GM23338 (cell line): ENCODE results near the gene ICAM3. TPM values are rescaled to one million over a fixed set of nuclear protein-coding genes. Genes with fewer than 3 reads are reported as not detected.
A peak's percentile ranks its signal among the peaks of the same experiment; 100 is the strongest.

Source experiments
- ATAC-seq: fragments of 200-7000 bp; cut with Tn5 transposase; 3 replicates; pipeline ENCODE4 v1.9.1; 2020
- DNase-seq: peaks from one replicate; pipeline ENCODE4 v3.0.0-alpha.2; 2015; ENCODE audit warnings: low spot score
- H2AFZ ChIP-seq: fragments of 200-600 bp; sonication (generic); 2 replicates; pipeline ENCODE4 v1.8.0; 2016; ENCODE audit warnings: antibody characterized with exemption, mild to moderate bottlenecking, moderate library complexity
- H3F3A ChIP-seq: fragments of 200-600 bp; sonication (generic); replicated peaks from 2 replicates; pipeline ENCODE4 v1.8.0; 2017; ENCODE audit warnings: antibody characterized with exemption, mixed run types, low read depth
- H3K27ac ChIP-seq: fragments of 200-600 bp; sonication (generic); 2 replicates; pipeline ENCODE4 v1.6.1; 2016; ENCODE audit warnings: low read depth
- H3K27me3 ChIP-seq: fragments of 200-600 bp; sonication (generic); 2 replicates; pipeline ENCODE4 v1.8.0; 2016; ENCODE audit warnings: mild to moderate bottlenecking, mixed run types, moderate library complexity; ENCODE audit not compliant: insufficient read depth
- H3K36me3 ChIP-seq: fragments of 200-600 bp; sonication (generic); 2 replicates; pipeline ENCODE4 v1.8.0; 2016; ENCODE audit warnings: mild to moderate bottlenecking; ENCODE audit not compliant: insufficient read depth
- H3K4me1 ChIP-seq: fragments of 200-600 bp; sonication (generic); 2 replicates; pipeline ENCODE4 v1.8.0; 2016; ENCODE audit warnings: mild to moderate bottlenecking, moderate library complexity; ENCODE audit not compliant: insufficient read depth
- H3K4me2 ChIP-seq: fragments of 200-600 bp; sonication (generic); 2 replicates; pipeline ENCODE4 v1.7.1; 2017; ENCODE audit warnings: mixed run types
- H3K4me3 ChIP-seq: fragments of 200-600 bp; sonication (generic); 2 replicates; pipeline ENCODE4 v1.6.1; 2016; ENCODE audit warnings: mixed run types
- H3K79me2 ChIP-seq: fragments of 200-600 bp; sonication (generic); replicated peaks from 2 replicates; pipeline ENCODE4 v1.8.0; 2017; ENCODE audit warnings: mild to moderate bottlenecking; ENCODE audit not compliant: insufficient read depth
- H3K9me2 ChIP-seq: fragments of 200-600 bp; sonication (generic); 2 replicates; pipeline ENCODE4 v1.8.0; 2017; ENCODE audit not compliant: insufficient read depth
- H4K20me1 ChIP-seq: fragments of 200-600 bp; sonication (generic); replicated peaks from 2 replicates; pipeline ENCODE4 v1.8.0; 2017; ENCODE audit warnings: mild to moderate bottlenecking; ENCODE audit not compliant: insufficient read depth
- H3K27ac Mint-ChIP-seq: 2 replicates; pipeline ENCODE4 v1.8.0; 2020; ENCODE audit warnings: inconsistent platforms, mild to moderate bottlenecking, moderate library complexity, mixed read lengths
- H3K27me3 Mint-ChIP-seq: 3 replicates; pipeline ENCODE4 v1.8.0; 2022; ENCODE audit warnings: low read depth, mild to moderate bottlenecking, moderate library complexity, mixed read lengths, inconsistent platforms; ENCODE audit not compliant: insufficient read depth, poor library complexity
- H3K36me3 Mint-ChIP-seq: 3 replicates; pipeline ENCODE4 v1.8.0; 2021; ENCODE audit warnings: low read depth, mild to moderate bottlenecking, inconsistent platforms, moderate library complexity, mixed read lengths
- H3K4me1 Mint-ChIP-seq: 3 replicates; pipeline ENCODE4 v1.8.0; 2020; ENCODE audit warnings: mild to moderate bottlenecking, inconsistent platforms, mixed read lengths
- H3K4me3 Mint-ChIP-seq: 3 replicates; pipeline ENCODE4 v1.8.0; 2021; ENCODE audit warnings: moderate library complexity, mild to moderate bottlenecking, inconsistent platforms, mixed read lengths
- H3K9me3 Mint-ChIP-seq: 3 replicates; pipeline ENCODE4 v1.8.0; 2020; ENCODE audit warnings: moderate library complexity, mild to moderate bottlenecking, inconsistent platforms, mixed read lengths
- CREB1 ChIP-seq: fragments of 250-450 bp; sonication (Bioruptor Pico); IDR thresholded peaks from 2 replicates; pipeline ENCODE4 v1.5.0; 2020; ENCODE audit warnings: low read depth, mild to moderate bottlenecking, moderate library complexity
- EZH2 ChIP-seq: fragments of 200-600 bp; sonication (generic); IDR thresholded peaks from one replicate; pipeline ENCODE4 v1.8.0; 2017; ENCODE audit warnings: antibody characterized with exemption, mild to moderate bottlenecking, low read depth; ENCODE audit not compliant: unreplicated experiment
- EZH2phosphoT487 ChIP-seq: fragments of 200-600 bp; sonication (generic); IDR thresholded peaks from one replicate; pipeline ENCODE4 v1.8.1; 2018; ENCODE audit warnings: antibody characterized with exemption; ENCODE audit not compliant: unreplicated experiment
- JUNB ChIP-seq: IDR thresholded peaks from one replicate; pipeline ENCODE4 v1.6.1; 2016; ENCODE audit warnings: antibody characterized with exemption; ENCODE audit not compliant: unreplicated experiment
- STAT1 ChIP-seq: IDR thresholded peaks from one replicate; pipeline ENCODE4 v1.6.1; 2016; ENCODE audit warnings: antibody characterized with exemption; ENCODE audit not compliant: unreplicated experiment
- polyA plus RNA-seq: library from polyadenylated mRNA; unstranded; fragments of >200 nt; fragmentation: Nextera tagmentation; extraction: Ambion mirVana; gene quantifications from 2 replicates; pipeline ENCODE4 v1.2.1, GENCODE V29; 2016
- total RNA-seq: library from RNA; depleted of rRNA; stranded (reverse); fragments of >200 nt; shearing (Covaris generic); gene quantifications from 2 replicates; pipeline ENCODE4 v1.2.3, GENCODE V29; 2014
- TF ChIP-seq, protein P1 (sequence below), 2 experiments: fragments of 200-600 bp in 1 of 2; sonication (generic) in 1 of 2; conservative IDR thresholded peaks; 2 replicates each; pipeline versions ENCODE4 v1.5.1 to v1.6.1; 2016 to 2017; ENCODE audit warnings: antibody characterized with exemption in 2 of 2, low read depth in 2 of 2, mild to moderate bottlenecking in 2 of 2, moderate library complexity in 1 of 2
- TF ChIP-seq, protein P2 (sequence below): fragments of 250-450 bp; sonication (Bioruptor Pico); IDR thresholded peaks from 2 replicates; pipeline ENCODE4 v1.5.0; 2020; ENCODE audit warnings: mild to moderate bottlenecking, moderate library complexity
- TF ChIP-seq, protein P3 (sequence below): IDR thresholded peaks from 2 replicates; pipeline ENCODE4 v1.6.1; 2016; ENCODE audit warnings: antibody characterized with exemption

Gene ICAM3
- total and polyA plus RNA-seq, 2 experiments from 2014 or later, result 9.6 to 14.7 TPM

DNA sequence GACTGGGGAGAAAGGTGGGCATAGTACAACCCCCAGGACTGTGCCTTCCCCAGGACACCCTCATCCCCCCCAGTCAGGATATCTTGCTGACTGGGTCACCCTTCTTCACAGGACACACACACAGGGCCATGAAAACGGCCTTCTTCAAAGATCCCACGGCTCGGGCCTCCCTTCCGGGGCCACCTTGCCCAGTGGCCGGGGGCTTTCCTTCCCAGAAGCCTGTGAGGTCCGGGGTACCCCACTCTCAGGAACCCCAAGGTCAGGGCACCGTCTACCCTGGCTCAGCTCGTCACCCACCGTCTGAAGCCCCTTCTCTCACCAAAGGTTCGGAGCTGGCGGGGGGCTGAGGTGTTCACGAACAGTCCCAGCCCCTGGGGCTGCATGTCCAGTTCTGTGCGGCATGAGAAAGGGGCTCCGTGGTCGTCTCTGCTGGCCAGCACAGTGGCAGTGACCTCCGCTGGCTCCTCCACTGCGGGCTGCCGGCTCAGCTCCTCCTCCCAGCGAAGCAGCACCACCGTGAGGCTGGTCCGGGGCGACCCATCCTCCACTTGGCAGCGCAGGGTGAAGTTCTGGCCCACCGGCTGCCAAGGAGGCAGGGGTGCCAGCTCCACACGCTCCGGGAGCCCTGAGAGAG is 4.0 kb downstream of the ICAM3 start:
- H3K27ac Mint-ChIP-seq, result no peak overlapping the region
- peaks cover 6% of the 10 kb centered on the region; the same call in 2 of the 3 replicates for H3K36me3 Mint-ChIP-seq
- Histone ChIP-seq H3K4me1 (peaks cover 32% of the 10 kb centered on the region; the same call in 1 of the 2 replicates), H2AFZ (no peak overlapping the region), H3K79me2 (peaks cover 25% of the 10 kb centered on the region), H3K4me3 (peak overlapping the region; percentile 99), H4K20me1 (peaks cover 10% of the 10 kb centered on the region), H3K4me2 (peak overlapping the region; percentile 93), H3F3A (peaks cover 6% of the 10 kb centered on the region; the same call in 1 of the 2 replicates), H3K27ac (no peak overlapping the region), H3K27me3 (no peaks in the 10 kb centered on the region), H3K36me3 (no peaks in the 10 kb centered on the region), H3K9me2 (no peaks in the 10 kb centered on the region)
- peak; percentile 22 for ATAC-seq
- H3K4me1 Mint-ChIP-seq, result peaks cover 21% of the 10 kb centered on the region
- no peaks in the 10 kb centered on the region; the same call in 2 of the 3 replicates for H3K9me3 Mint-ChIP-seq
- TF ChIP-seq, protein P1, sequence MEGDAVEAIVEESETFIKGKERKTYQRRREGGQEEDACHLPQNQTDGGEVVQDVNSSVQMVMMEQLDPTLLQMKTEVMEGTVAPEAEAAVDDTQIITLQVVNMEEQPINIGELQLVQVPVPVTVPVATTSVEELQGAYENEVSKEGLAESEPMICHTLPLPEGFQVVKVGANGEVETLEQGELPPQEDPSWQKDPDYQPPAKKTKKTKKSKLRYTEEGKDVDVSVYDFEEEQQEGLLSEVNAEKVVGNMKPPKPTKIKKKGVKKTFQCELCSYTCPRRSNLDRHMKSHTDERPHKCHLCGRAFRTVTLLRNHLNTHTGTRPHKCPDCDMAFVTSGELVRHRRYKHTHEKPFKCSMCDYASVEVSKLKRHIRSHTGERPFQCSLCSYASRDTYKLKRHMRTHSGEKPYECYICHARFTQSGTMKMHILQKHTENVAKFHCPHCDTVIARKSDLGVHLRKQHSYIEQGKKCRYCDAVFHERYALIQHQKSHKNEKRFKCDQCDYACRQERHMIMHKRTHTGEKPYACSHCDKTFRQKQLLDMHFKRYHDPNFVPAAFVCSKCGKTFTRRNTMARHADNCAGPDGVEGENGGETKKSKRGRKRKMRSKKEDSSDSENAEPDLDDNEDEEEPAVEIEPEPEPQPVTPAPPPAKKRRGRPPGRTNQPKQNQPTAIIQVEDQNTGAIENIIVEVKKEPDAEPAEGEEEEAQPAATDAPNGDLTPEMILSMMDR (conservative IDR thresholded peaks at IDR 0.05; ENCODE audit: low read depth in 2 of 2), result peak; percentile 0 to 46; a peak in 2 of 4 replicates
- TF ChIP-seq JUNB, result no peak
- TF ChIP-seq STAT1, result no peak
- TF ChIP-seq CREB1, result no peak
- TF ChIP-seq, protein P2, sequence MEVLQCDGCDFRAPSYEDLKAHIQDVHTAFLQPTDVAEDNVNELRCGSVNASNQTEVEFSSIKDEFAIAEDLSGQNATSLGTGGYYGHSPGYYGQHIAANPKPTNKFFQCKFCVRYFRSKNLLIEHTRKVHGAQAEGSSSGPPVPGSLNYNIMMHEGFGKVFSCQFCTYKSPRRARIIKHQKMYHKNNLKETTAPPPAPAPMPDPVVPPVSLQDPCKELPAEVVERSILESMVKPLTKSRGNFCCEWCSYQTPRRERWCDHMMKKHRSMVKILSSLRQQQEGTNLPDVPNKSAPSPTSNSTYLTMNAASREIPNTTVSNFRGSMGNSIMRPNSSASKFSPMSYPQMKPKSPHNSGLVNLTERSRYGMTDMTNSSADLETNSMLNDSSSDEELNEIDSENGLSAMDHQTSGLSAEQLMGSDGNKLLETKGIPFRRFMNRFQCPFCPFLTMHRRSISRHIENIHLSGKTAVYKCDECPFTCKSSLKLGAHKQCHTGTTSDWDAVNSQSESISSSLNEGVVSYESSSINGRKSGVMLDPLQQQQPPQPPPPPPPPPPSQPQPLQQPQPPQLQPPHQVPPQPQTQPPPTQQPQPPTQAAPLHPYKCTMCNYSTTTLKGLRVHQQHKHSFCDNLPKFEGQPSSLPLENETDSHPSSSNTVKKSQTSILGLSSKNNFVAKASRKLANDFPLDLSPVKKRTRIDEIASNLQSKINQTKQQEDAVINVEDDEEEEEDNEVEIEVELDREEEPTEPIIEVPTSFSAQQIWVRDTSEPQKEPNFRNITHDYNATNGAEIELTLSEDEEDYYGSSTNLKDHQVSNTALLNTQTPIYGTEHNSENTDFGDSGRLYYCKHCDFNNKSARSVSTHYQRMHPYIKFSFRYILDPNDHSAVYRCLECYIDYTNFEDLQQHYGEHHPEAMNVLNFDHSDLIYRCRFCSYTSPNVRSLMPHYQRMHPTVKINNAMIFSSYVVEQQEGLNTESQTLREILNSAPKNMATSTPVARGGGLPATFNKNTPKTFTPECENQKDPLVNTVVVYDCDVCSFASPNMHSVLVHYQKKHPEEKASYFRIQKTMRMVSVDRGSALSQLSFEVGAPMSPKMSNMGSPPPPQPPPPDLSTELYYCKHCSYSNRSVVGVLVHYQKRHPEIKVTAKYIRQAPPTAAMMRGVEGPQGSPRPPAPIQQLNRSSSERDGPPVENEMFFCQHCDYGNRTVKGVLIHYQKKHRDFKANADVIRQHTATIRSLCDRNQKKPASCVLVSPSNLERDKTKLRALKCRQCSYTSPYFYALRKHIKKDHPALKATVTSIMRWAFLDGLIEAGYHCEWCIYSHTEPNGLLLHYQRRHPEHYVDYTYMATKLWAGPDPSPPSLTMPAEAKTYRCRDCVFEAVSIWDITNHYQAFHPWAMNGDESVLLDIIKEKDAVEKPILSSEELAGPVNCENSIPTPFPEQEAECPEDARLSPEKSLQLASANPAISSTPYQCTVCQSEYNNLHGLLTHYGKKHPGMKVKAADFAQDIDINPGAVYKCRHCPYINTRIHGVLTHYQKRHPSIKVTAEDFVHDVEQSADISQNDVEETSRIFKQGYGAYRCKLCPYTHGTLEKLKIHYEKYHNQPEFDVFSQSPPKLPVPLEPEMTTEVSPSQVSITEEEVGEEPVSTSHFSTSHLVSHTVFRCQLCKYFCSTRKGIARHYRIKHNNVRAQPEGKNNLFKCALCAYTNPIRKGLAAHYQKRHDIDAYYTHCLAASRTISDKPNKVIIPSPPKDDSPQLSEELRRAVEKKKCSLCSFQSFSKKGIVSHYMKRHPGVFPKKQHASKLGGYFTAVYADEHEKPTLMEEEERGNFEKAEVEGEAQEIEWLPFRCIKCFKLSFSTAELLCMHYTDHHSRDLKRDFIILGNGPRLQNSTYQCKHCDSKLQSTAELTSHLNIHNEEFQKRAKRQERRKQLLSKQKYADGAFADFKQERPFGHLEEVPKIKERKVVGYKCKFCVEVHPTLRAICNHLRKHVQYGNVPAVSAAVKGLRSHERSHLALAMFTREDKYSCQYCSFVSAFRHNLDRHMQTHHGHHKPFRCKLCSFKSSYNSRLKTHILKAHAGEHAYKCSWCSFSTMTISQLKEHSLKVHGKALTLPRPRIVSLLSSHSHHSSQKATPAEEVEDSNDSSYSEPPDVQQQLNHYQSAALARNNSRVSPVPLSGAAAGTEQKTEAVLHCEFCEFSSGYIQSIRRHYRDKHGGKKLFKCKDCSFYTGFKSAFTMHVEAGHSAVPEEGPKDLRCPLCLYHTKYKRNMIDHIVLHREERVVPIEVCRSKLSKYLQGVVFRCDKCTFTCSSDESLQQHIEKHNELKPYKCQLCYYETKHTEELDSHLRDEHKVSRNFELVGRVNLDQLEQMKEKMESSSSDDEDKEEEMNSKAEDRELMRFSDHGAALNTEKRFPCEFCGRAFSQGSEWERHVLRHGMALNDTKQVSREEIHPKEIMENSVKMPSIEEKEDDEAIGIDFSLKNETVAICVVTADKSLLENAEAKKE (CRISPR knock-in tag), result no peak
- TF ChIP-seq EZH2, result no peak
- TF ChIP-seq, protein P3, sequence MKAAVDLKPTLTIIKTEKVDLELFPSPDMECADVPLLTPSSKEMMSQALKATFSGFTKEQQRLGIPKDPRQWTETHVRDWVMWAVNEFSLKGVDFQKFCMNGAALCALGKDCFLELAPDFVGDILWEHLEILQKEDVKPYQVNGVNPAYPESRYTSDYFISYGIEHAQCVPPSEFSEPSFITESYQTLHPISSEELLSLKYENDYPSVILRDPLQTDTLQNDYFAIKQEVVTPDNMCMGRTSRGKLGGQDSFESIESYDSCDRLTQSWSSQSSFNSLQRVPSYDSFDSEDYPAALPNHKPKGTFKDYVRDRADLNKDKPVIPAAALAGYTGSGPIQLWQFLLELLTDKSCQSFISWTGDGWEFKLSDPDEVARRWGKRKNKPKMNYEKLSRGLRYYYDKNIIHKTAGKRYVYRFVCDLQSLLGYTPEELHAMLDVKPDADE, result no peak
- no peak for TF ChIP-seq EZH2phosphoT487
- peak overlapping the region; percentile 98 for H3K4me3 Mint-ChIP-seq
- DNase-seq, result peak; percentile 52
- peaks cover 19% of the 10 kb centered on the region for H3K27me3 Mint-ChIP-seq
